Neuronal stem cell (in vitro differentiated cells): ENCODE results near the gene SFMBT2.

ENCODE experiments used
- DNase-seq: peaks from one replicate; pipeline ENCODE4 v3.0.0-alpha.2; 2013; ENCODE audit warnings: low spot score
- H2AFZ ChIP-seq: one replicate; pipeline ENCODE4 v1.6.1; 2013; ENCODE audit warnings: mild to moderate bottlenecking, low read length, inconsistent platforms
- H2AK5ac ChIP-seq: 2 replicates; pipeline ENCODE4 v1.6.1; 2013; ENCODE audit warnings: low read depth, mild to moderate bottlenecking, inconsistent platforms, low read length, moderate library complexity, mixed read lengths
- H2BK120ac ChIP-seq: 2 replicates; pipeline ENCODE4 v1.6.1; 2013; ENCODE audit warnings: low read depth, mild to moderate bottlenecking, inconsistent platforms, low read length, moderate library complexity, mixed read lengths
- H2BK12ac ChIP-seq: one replicate; pipeline ENCODE4 v1.6.1; 2013; ENCODE audit warnings: low read length, inconsistent platforms
- H2BK15ac ChIP-seq: 2 replicates; pipeline ENCODE4 v1.6.1; 2013; ENCODE audit warnings: mild to moderate bottlenecking, low read length, inconsistent platforms, mixed read lengths
- H2BK5ac ChIP-seq: one replicate; pipeline ENCODE4 v1.6.1; 2013; ENCODE audit warnings: inconsistent platforms, mild to moderate bottlenecking, low read length, moderate library complexity
- H3K14ac ChIP-seq: one replicate; pipeline ENCODE4 v1.6.1; 2013; ENCODE audit warnings: low read length, inconsistent platforms
- H3K18ac ChIP-seq: 2 replicates; pipeline ENCODE4 v1.6.1; 2013; ENCODE audit warnings: low read length, inconsistent platforms
- H3K23ac ChIP-seq: 2 replicates; pipeline ENCODE4 v1.6.1; 2013; ENCODE audit warnings: low read depth, mild to moderate bottlenecking, mixed read lengths, low read length, inconsistent platforms; ENCODE audit not compliant: poor library complexity
- H3K27ac ChIP-seq: replicated peaks from 3 replicates; pipeline ENCODE4 v1.5.1; 2013; ENCODE audit warnings: low read length, inconsistent platforms
- H3K27me3 ChIP-seq, 3 experiments: 2 replicates each; pipeline ENCODE4 v1.6.1; 2013; ENCODE audit warnings: low read length in 3 of 3, mild to moderate bottlenecking in 2 of 3, inconsistent platforms in 1 of 3, low read depth in 1 of 3, mixed read lengths in 1 of 3, moderate library complexity in 1 of 3; ENCODE audit not compliant: control insufficient read depth in 3 of 3, insufficient read depth in 3 of 3
- H3K36me3 ChIP-seq, 2 donors: replicated peaks in 1 of 2; 2 replicates each; pipeline ENCODE4 v1.6.1; 2013; ENCODE audit warnings: low read length in 2 of 2; ENCODE audit not compliant: control insufficient read depth in 2 of 2, insufficient read depth in 2 of 2
- H3K4ac ChIP-seq: 2 replicates; pipeline ENCODE4 v1.6.1; 2013; ENCODE audit warnings: inconsistent platforms, mild to moderate bottlenecking, low read length, moderate library complexity
- H3K4me1 ChIP-seq, 2 donors: 1 replicate in 1 of 2; 2 replicates in 1 of 2; pipeline ENCODE4 v1.6.1; 2013; ENCODE audit warnings: low read length in 2 of 2, low read depth in 1 of 2; ENCODE audit not compliant: control insufficient read depth in 2 of 2, insufficient read depth in 1 of 2
- H3K4me2 ChIP-seq: one replicate; pipeline ENCODE4 v1.6.1; 2013; ENCODE audit warnings: mild to moderate bottlenecking, low read length, inconsistent platforms; ENCODE audit not compliant: insufficient read depth, poor library complexity, severe bottlenecking
- H3K4me3 ChIP-seq, 2 donors: 2 replicates each; pipeline ENCODE4 v1.5.1; 2013; ENCODE audit warnings: low read length in 2 of 2, mild to moderate bottlenecking in 2 of 2, inconsistent platforms in 1 of 2, moderate library complexity in 1 of 2
- H3K79me1 ChIP-seq: one replicate; pipeline ENCODE4 v1.6.1; 2013; ENCODE audit warnings: low read depth, mild to moderate bottlenecking, inconsistent platforms, low read length, moderate library complexity
- H3K9ac ChIP-seq: one replicate; pipeline ENCODE4 v1.6.1; 2013; ENCODE audit warnings: mild to moderate bottlenecking, low read depth, low read length, inconsistent platforms; ENCODE audit not compliant: poor library complexity
- H3K9me3 ChIP-seq, 2 donors: replicated peaks in 1 of 2; 2 replicates each; pipeline versions ENCODE3 to v1.6.1; 2013; ENCODE audit warnings: low read length in 2 of 2, mild to moderate bottlenecking in 2 of 2, inconsistent platforms in 1 of 2, low read depth in 1 of 2, mixed read lengths in 1 of 2, moderate library complexity in 1 of 2; ENCODE audit not compliant: control insufficient read depth in 2 of 2, insufficient read depth in 1 of 2
- H4K8ac ChIP-seq: one replicate; pipeline ENCODE4 v1.6.1; 2013; ENCODE audit warnings: low read depth, mild to moderate bottlenecking, inconsistent platforms, low read length, moderate library complexity
- H4K91ac ChIP-seq: one replicate; pipeline ENCODE4 v1.6.1; 2013; ENCODE audit warnings: low read length, low read depth, mild to moderate bottlenecking, inconsistent platforms; ENCODE audit not compliant: poor library complexity
- WGBS, 2 donors: extraction: QIAGEN DNeasy Blood & Tissue Kit; methylation state at CpG; one replicate each; pipeline ENCODE4 v1.1.7; 2013; ENCODE audit warnings: missing lambda C conversion rate in 2 of 2, mixed read lengths in 1 of 2; ENCODE audit not compliant: insufficient read length in 2 of 2, insufficient replicate concordance in 1 of 2; ENCODE audit errors: extremely low coverage in 2 of 2; 5-methylcytosine and 5-hydroxymethylcytosine counted together

SFMBT2 gene

DNA sequence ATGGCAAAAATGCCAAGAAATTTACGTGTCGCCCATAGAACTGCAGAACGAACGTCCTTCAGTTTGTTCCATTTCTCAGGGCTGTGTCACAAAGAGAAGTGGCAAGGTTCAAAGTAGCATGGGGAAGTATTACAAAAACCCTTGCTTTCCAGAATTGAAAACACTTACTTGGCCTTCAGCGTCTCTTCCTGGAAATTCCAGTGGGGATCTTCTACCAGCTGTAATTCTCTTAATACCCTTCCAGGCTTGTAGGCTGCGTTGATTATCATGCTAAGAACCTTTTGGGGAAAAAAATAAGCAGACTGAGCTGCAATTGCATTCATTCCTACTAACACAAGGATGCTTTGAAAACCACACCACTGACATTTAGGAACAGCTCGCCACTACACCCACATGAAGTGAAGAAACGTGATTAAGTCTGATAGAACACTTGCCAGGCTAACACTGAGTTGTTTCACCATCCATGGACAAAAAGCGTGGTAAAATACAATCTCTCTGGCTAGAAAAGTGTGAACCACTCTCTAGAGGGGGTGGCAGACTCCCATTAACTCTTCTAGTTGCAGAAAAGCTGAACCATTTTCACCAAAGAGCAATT is 222.3 kb downstream of the SFMBT2 start:
- Histone ChIP-seq H3K27me3 (no peaks in the 10 kb centered on the region), H4K8ac (no peak overlapping the region), H3K4me2 (no peak overlapping the region), H2BK5ac (no peak overlapping the region), H3K4me1 (peaks cover 0 to 2% of the 10 kb centered on the region in 2 donors), H2BK120ac (no peak overlapping the region), H3K9me3 (no peaks in the 10 kb centered on the region), H3K9ac (no peak overlapping the region), H3K18ac (no peak overlapping the region), H3K79me1 (no peaks in the 10 kb centered on the region), H2AK5ac (no peak overlapping the region), H2BK15ac (no peak overlapping the region), H4K91ac (no peak overlapping the region), H3K4ac (no peak overlapping the region), H2AFZ (no peak overlapping the region), H3K23ac (no peak overlapping the region), H3K14ac (no peak overlapping the region), H2BK12ac (no peak overlapping the region), H3K36me3 (no peaks in the 10 kb centered on the region), H3K4me3 (no peak overlapping the region), H3K27ac (no peak overlapping the region)
- DNase-seq: no peak
- WGBS, 2 donors: no CpG with 5 or more reads among the region's 9 CpGs

DNA sequence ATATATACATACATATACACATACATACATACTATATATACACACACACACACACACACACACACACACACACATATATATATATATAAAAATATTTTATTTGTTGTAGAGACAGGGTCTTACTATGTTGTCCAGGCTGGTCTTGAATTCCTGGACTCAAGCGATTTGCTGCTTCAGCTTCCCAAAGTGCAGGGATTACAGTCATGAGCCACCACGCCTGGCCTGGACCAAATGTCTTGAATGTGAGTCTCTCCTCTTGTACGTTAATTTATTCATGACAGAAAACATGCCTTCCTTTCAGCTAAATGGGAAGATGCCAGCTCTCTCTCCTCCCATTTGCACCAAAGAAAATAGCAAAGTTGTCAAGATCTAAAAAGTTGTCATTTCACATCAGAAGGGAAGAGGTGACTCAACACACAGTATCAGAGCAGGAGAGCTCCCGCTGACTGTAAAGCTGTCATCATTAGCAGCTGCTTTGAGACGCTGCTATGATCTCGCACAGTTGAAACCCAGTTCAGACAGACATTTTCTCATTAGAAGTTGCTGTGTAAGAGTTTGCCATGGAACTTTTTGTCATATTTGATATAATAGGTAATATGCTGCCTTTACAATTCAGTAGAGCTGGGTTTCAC is 224.3 kb downstream of the SFMBT2 start:
- Histone ChIP-seq H3K4me2 (no peak overlapping the region), H2AK5ac (no peak overlapping the region), H4K91ac (no peak overlapping the region), H3K4me3 (no peak overlapping the region), H3K9ac (no peak overlapping the region), H3K14ac (no peak overlapping the region), H2BK15ac (no peak overlapping the region), H3K79me1 (no peaks in the 10 kb centered on the region), H3K36me3 (no peaks in the 10 kb centered on the region), H2AFZ (no peak overlapping the region), H3K27ac (no peak overlapping the region), H2BK12ac (no peak overlapping the region), H3K4ac (no peak overlapping the region), H3K4me1 (peaks cover 0 to 5% of the 10 kb centered on the region in 2 donors), H4K8ac (no peak overlapping the region), H3K18ac (no peak overlapping the region), H3K9me3 (no peaks in the 10 kb centered on the region), H2BK5ac (no peak overlapping the region), H3K23ac (no peak overlapping the region), H2BK120ac (no peak overlapping the region), H3K27me3 (no peaks in the 10 kb centered on the region)
- no CpG with 5 or more reads among the region's 6 CpGs for WGBS, 2 donors
- DNase-seq: no peak

DNA sequence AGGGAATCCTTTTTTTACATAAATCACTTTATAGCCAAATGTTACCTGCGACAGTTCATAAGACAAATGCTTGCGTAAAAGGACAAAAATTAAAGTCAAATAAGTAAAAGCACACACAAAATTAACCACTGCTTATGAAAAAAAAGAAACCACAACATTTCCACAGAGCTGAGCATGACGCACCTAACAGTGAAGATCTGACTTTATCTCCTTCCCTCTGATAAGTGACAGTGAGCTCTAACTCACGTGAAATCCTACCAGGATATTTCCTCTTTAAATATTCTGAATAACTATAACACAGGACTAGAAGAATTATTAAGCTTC is 225.5 kb downstream of the SFMBT2 start:
- Histone ChIP-seq H3K79me1 (no peaks in the 10 kb centered on the region), H3K27ac (no peak overlapping the region), H4K91ac (no peak overlapping the region), H2AFZ (no peak overlapping the region), H3K36me3 (no peaks in the 10 kb centered on the region), H4K8ac (no peak overlapping the region), H3K4me3 (no peak overlapping the region), H3K14ac (no peak overlapping the region), H3K4me1 (peaks cover 0 to 5% of the 10 kb centered on the region in 2 donors), H2BK12ac (no peak overlapping the region), H2BK15ac (no peak overlapping the region), H2AK5ac (no peak overlapping the region), H3K9ac (no peak overlapping the region), H3K4ac (no peak overlapping the region), H3K9me3 (no peaks in the 10 kb centered on the region), H3K4me2 (no peak overlapping the region), H2BK120ac (no peak overlapping the region), H2BK5ac (no peak overlapping the region), H3K27me3 (no peaks in the 10 kb centered on the region), H3K18ac (no peak overlapping the region), H3K23ac (no peak overlapping the region)
- WGBS, 2 donors: no CpG with 5 or more reads among the region's 4 CpGs
- no peak for DNase-seq

DNA sequence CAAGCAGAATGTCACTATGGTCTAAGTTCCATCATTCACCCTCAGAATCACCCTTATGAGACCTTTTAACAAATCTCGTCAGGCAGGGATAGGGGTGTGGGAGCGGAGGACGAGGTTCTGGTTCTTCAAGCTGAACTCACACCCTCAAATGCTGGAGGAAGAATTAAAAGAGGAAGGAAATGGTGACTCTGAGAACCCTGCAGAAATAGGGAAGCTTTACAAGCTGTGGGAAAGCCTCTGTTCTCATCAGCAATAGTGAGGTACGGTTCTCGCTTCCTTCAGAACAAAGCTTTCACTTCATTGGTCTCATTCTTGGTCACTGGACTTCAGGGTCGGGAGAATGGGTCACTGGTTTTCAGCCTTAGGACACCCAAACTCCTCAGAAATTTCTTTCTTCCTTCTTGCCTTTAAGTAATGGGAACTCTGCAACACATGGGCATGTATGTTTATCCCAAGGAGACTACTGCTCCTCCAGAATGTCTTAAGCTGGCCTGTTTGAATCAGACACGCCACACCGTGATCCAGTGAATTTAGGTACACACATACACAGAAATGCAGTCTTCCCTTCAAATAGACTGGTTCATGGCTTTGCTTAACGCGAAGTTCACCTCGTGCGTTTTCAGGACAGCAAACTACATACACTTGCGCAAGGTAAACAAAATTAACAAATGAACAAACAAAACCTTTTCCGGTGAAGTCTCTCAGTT is 226.0 kb downstream of the SFMBT2 start:
- Histone ChIP-seq H3K23ac (no peak overlapping the region), H3K27me3 (no peaks in the 10 kb centered on the region), H3K4me3 (no peak overlapping the region), H3K4me2 (no peak overlapping the region), H3K4me1 (peaks cover 0 to 5% of the 10 kb centered on the region in 2 donors), H3K27ac (no peak overlapping the region), H3K4ac (no peak overlapping the region), H2AK5ac (no peak overlapping the region), H4K91ac (no peak overlapping the region), H2BK12ac (no peak overlapping the region), H3K36me3 (no peaks in the 10 kb centered on the region), H2BK15ac (no peak overlapping the region), H3K9me3 (no peaks in the 10 kb centered on the region), H2BK5ac (no peak overlapping the region), H2AFZ (no peak overlapping the region), H3K18ac (no peak overlapping the region), H3K9ac (no peak overlapping the region), H2BK120ac (no peak overlapping the region), H3K14ac (no peak overlapping the region), H4K8ac (no peak overlapping the region), H3K79me1 (no peaks in the 10 kb centered on the region)
- no CpG with 5 or more reads among the region's 14 CpGs for WGBS, 2 donors
- DNase-seq: no peak
